GM18867 (cell line): Measurements from ENCODE around the gene LIPC.

Experiments
- ATAC-seq: cut with Tn5 transposase; IDR thresholded peaks from one replicate; pipeline ENCODE4 v1.9.1; 2021; ENCODE audit warnings: mild to moderate bottlenecking, moderate library complexity; ENCODE audit not compliant: unreplicated experiment

Gene LIPC

GRCh38 chr15:58572521-58572920 is 140.7 kb downstream of the LIPC start:
- no peak for ATAC-seq

GRCh38 chr15:58573270-58573669 is 141.5 kb downstream of the LIPC start:
- no peak for ATAC-seq

- ATAC-seq = no peak
Observed at GRCh38 chr15:58574631-58575030, 142.8 kb downstream of the LIPC start.

GRCh38 chr15:58575045-58575786 is 143.4 kb downstream of the LIPC start:
- no peak for ATAC-seq

- no peak for ATAC-seq
Observed at GRCh38 chr15:58576657-58577056, 144.9 kb downstream of the LIPC start.

GRCh38 chr15:58582160-58582559 is 150.4 kb downstream of the LIPC start:
- no peak for ATAC-seq

- ATAC-seq = no peak
Observed at GRCh38 chr15:58583171-58583908, 151.5 kb downstream of the LIPC start.

- ATAC-seq = no peak
Observed at GRCh38 chr15:58584789-58585461, 153.1 kb downstream of the LIPC start.

- no peak for ATAC-seq
Observed at GRCh38 chr15:58585693-58586443, 154.1 kb downstream of the LIPC start.

- no peak for ATAC-seq
Observed at GRCh38 chr15:58587486-58587885, 155.7 kb downstream of the LIPC start.

- no peak for ATAC-seq
Observed at GRCh38 chr15:58588096-58588495, 156.3 kb downstream of the LIPC start.

- ATAC-seq = no peak
Observed at GRCh38 chr15:58589047-58589446, 157.3 kb downstream of the LIPC start.

- ATAC-seq = no peak
Observed at GRCh38 chr15:58590236-58590635, 158.4 kb downstream of the LIPC start.

- ATAC-seq = no peak
Observed at GRCh38 chr15:58590926-58591325, 159.1 kb downstream of the LIPC start.

GRCh38 chr15:58593870-58594269 is 162.1 kb downstream of the LIPC start:
- ATAC-seq = no peak

GRCh38 chr15:58594898-58595297 is 163.1 kb downstream of the LIPC start:
- ATAC-seq = no peak

- ATAC-seq = no peak
Observed at GRCh38 chr15:58595516-58596263, 163.9 kb downstream of the LIPC start.

GRCh38 chr15:58597943-58598828 is 166.4 kb downstream of the LIPC start:
- no peak for ATAC-seq

- no peak for ATAC-seq
Observed at GRCh38 chr15:58598829-58599210, 167.0 kb downstream of the LIPC start.
